ENCODE results near the gene GOSR2. TPM values are rescaled to one million over a fixed set of nuclear protein-coding genes. Genes with fewer than 3 reads are reported as not detected.

The GOSR2 gene
- total and polyA plus RNA-seq, 2 of the 13 experiments (the other 11 are each of a cell fraction or from before 2014, with no cell fraction given): 61.5 to 63.9 TPM

GRCh38 chr17:46964315-46965265 is 41.6 kb downstream of the GOSR2 start (continued):
- TF ChIP-seq TFDP1 (CRISPR knock-in tag; IDR thresholded peaks at IDR 0.05; ENCODE audit: borderline replicate concordance) (no peak), SALL2 (CRISPR knock-in tag; IDR thresholded peaks at IDR 0.05) (no peak), GFI1 (CRISPR knock-in tag; IDR thresholded peaks at IDR 0.05; ENCODE audit: borderline replicate concordance) (no peak), STAT6 (CRISPR knock-in tag; IDR thresholded peaks at IDR 0.05; ENCODE audit: borderline replicate concordance) (no peak), ZNF773 (CRISPR knock-in tag; IDR thresholded peaks at IDR 0.05; ENCODE audit: borderline replicate concordance) (no peak), NFYC (CRISPR knock-in tag; IDR thresholded peaks at IDR 0.05) (no peak), NFIB (CRISPR knock-in tag; IDR thresholded peaks at IDR 0.05; ENCODE audit: borderline replicate concordance) (no peak), SP2 (CRISPR knock-in tag; IDR thresholded peaks at IDR 0.05) (no peak), SRY (CRISPR knock-in tag; IDR thresholded peaks at IDR 0.05) (peak; percentile 89), RFX5 (IDR thresholded peaks at IDR 0.05; ENCODE audit: low read depth, low read length) (no peak), NFYB (CRISPR knock-in tag; IDR thresholded peaks at IDR 0.05) (no peak), ISX (CRISPR knock-in tag; conservative IDR thresholded peaks at IDR 0.05) (no peak), FOXO1 (CRISPR knock-in tag; IDR thresholded peaks at IDR 0.05) (no peak), ZNF12 (CRISPR knock-in tag; IDR thresholded peaks at IDR 0.05) (no peak), ZNF333 (CRISPR knock-in tag; IDR thresholded peaks at IDR 0.05; ENCODE audit: borderline replicate concordance) (no peak), ZFY (CRISPR knock-in tag; IDR thresholded peaks at IDR 0.05) (no peak), RARG (CRISPR knock-in tag; IDR thresholded peaks at IDR 0.05; ENCODE audit: low read depth) (no peak), ERF (CRISPR knock-in tag; IDR thresholded peaks at IDR 0.05) (peak; percentile 47; the same call in 1 of the 2 replicates), ZNF674 (CRISPR knock-in tag; IDR thresholded peaks at IDR 0.05; ENCODE audit: low read depth) (no peak)
- TF ChIP-seq, protein P1, sequence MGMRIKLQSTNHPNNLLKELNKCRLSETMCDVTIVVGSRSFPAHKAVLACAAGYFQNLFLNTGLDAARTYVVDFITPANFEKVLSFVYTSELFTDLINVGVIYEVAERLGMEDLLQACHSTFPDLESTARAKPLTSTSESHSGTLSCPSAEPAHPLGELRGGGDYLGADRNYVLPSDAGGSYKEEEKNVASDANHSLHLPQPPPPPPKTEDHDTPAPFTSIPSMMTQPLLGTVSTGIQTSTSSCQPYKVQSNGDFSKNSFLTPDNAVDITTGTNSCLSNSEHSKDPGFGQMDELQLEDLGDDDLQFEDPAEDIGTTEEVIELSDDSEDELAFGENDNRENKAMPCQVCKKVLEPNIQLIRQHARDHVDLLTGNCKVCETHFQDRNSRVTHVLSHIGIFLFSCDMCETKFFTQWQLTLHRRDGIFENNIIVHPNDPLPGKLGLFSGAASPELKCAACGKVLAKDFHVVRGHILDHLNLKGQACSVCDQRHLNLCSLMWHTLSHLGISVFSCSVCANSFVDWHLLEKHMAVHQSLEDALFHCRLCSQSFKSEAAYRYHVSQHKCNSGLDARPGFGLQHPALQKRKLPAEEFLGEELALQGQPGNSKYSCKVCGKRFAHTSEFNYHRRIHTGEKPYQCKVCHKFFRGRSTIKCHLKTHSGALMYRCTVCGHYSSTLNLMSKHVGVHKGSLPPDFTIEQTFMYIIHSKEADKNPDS (CRISPR knock-in tag; IDR thresholded peaks at IDR 0.05): no peak
- TF ChIP-seq, protein P2, sequence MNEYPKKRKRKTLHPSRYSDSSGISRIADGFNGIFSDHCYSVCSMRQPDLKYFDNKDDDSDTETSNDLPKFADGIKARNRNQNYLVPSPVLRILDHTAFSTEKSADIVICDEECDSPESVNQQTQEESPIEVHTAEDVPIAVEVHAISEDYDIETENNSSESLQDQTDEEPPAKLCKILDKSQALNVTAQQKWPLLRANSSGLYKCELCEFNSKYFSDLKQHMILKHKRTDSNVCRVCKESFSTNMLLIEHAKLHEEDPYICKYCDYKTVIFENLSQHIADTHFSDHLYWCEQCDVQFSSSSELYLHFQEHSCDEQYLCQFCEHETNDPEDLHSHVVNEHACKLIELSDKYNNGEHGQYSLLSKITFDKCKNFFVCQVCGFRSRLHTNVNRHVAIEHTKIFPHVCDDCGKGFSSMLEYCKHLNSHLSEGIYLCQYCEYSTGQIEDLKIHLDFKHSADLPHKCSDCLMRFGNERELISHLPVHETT (CRISPR knock-in tag; conservative IDR thresholded peaks at IDR 0.05): no peak
- TF ChIP-seq, protein P3, sequence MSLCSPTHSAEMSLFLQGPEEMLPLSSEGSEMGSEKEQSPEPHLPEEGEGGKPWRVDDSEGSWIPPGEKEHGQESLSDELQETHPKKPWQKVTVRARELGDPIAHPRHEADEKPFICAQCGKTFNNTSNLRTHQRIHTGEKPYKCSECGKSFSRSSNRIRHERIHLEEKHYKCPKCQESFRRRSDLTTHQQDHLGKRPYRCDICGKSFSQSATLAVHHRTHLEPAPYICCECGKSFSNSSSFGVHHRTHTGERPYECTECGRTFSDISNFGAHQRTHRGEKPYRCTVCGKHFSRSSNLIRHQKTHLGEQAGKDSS (CRISPR knock-in tag; IDR thresholded peaks at IDR 0.05; ENCODE audit: borderline replicate concordance, low read depth): no peak

Data from HepG2 (cell line).